Thoracic aorta (tissue), 2 donors: ENCODE measurements around the gene MAML2. TPM values are rescaled to one million over a fixed set of nuclear protein-coding genes. Genes with fewer than 3 reads are reported as not detected.

ENCODE experiments used
- ATAC-seq: fragments of 150-250 bp; one replicate; pipeline ENCODE4 v1.8.0; 2017; ENCODE audit warnings: low read depth; ENCODE audit not compliant: insufficient number of reproducible peaks, low FRiP score
- DNase-seq: peaks from one replicate; pipeline ENCODE4 v3.0.0-alpha.2; 2020; ENCODE audit warnings: low spot score
- H3K27ac ChIP-seq, 2 donors: fragments of 200-600 bp; sonication (generic); 1 replicate in 1 of 2; 2 replicates in 1 of 2; pipeline ENCODE4 v1.5.1; 2016; ENCODE audit warnings: mild to moderate bottlenecking in 2 of 2, moderate library complexity in 2 of 2
- H3K27me3 ChIP-seq: fragments of 200-600 bp; sonication (generic); replicated peaks from 2 replicates; pipeline ENCODE4 v1.6.0; 2016; ENCODE audit warnings: mild to moderate bottlenecking; ENCODE audit not compliant: insufficient read depth
- H3K36me3 ChIP-seq: fragments of 200-600 bp; sonication (generic); one replicate; pipeline ENCODE4 v1.5.1; 2016
- H3K4me1 ChIP-seq, 2 donors: fragments of 200-600 bp; sonication (generic); 1 replicate in 1 of 2; 2 replicates in 1 of 2; pipeline versions ENCODE4 v1.5.1 to v1.6.0; 2016; ENCODE audit warnings: low read depth in 2 of 2, mild to moderate bottlenecking in 1 of 2; ENCODE audit not compliant: control insufficient read depth in 1 of 2
- H3K4me3 ChIP-seq: fragments of 200-600 bp; sonication (generic); 2 replicates; pipeline ENCODE4 v1.5.1; 2016; ENCODE audit warnings: mild to moderate bottlenecking
- H3K9me3 ChIP-seq: fragments of 200-600 bp; sonication (generic); 2 replicates; pipeline ENCODE4 v1.5.1; 2016
- total RNA-seq, 2 donors: library from RNA; depleted of rRNA; stranded (reverse); fragments of >200 nt; gene quantifications; one replicate each; pipeline versions ENCODE4 v1.1.0 to v1.2.3, GENCODE V29; 2016
- TF ChIP-seq, protein P1 (sequence below): fragments of 200-600 bp; sonication (generic); IDR thresholded peaks from one replicate; pipeline ENCODE4 v1.5.1; 2019; ENCODE audit warnings: antibody characterized with exemption

Gene MAML2
- total RNA-seq, 2 donors from 2014 or later, result 23.4 to 29.6 TPM

DNA sequence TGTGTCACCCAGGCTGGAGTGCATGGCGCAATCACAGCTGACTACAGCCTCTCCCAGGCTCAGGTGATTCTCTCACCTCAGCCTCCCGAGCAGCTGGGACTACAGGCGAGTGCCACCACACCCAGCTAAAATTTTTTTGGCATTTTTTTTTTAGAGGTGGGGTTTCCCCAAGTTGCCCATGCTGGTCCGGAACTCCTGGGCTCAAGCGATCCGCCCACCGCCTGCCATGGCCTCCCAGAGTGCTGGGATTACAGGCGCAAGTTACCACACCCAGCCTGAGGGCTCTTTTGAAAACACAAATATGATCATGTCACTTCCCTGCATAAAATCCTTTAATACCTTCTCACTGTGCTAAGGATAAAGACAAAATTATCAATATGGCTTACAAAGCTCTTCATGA, 88.1 kb downstream of the MAML2 start:
- Histone ChIP-seq H3K27ac (peak overlapping the region in 1 of 2 donors; percentile 57), H3K36me3 (no peaks in the 10 kb centered on the region), H3K4me1 (peaks cover 42 to 53% of the 10 kb centered on the region in 2 donors), H3K27me3 (no peaks in the 10 kb centered on the region), H3K4me3 (peak overlapping the region; percentile 53), H3K9me3 (no peaks in the 10 kb centered on the region)
- ATAC-seq, result no peak
- no peak for DNase-seq
- TF ChIP-seq, protein P1, sequence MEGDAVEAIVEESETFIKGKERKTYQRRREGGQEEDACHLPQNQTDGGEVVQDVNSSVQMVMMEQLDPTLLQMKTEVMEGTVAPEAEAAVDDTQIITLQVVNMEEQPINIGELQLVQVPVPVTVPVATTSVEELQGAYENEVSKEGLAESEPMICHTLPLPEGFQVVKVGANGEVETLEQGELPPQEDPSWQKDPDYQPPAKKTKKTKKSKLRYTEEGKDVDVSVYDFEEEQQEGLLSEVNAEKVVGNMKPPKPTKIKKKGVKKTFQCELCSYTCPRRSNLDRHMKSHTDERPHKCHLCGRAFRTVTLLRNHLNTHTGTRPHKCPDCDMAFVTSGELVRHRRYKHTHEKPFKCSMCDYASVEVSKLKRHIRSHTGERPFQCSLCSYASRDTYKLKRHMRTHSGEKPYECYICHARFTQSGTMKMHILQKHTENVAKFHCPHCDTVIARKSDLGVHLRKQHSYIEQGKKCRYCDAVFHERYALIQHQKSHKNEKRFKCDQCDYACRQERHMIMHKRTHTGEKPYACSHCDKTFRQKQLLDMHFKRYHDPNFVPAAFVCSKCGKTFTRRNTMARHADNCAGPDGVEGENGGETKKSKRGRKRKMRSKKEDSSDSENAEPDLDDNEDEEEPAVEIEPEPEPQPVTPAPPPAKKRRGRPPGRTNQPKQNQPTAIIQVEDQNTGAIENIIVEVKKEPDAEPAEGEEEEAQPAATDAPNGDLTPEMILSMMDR, result no peak

DNA sequence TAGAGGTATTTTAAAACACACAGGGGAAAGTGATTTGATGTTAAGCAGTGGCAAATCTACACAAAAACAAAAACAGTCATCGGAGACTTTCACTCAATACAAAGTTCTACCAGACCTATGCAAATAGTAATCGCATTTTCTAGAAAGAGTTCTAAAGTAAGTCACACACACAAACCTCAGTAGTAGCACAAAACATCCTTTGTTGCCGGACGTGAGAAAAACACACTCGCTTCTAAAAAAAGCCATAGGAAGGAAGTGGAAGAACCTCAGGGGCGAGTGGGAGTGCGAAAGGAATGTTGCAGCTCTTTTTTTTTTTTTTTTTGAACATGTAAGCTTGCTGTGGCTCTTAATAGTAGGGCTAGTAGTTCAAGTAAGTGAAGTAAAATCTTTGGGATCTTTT, 88.9 kb downstream of the MAML2 start:
- peaks cover 40 to 45% of the 10 kb centered on the region in 2 donors for H3K4me1 ChIP-seq
- no peaks in the 10 kb centered on the region for H3K36me3 ChIP-seq
- peak overlapping the region in 1 of 2 donors; percentile 57 for H3K27ac ChIP-seq
- H3K9me3 ChIP-seq, result no peaks in the 10 kb centered on the region
- DNase-seq (no peak), ATAC-seq (no peak)
- peak overlapping the region; percentile 53 for H3K4me3 ChIP-seq
- TF ChIP-seq, protein P1, result no peak
- H3K27me3 ChIP-seq, result no peaks in the 10 kb centered on the region

DNA sequence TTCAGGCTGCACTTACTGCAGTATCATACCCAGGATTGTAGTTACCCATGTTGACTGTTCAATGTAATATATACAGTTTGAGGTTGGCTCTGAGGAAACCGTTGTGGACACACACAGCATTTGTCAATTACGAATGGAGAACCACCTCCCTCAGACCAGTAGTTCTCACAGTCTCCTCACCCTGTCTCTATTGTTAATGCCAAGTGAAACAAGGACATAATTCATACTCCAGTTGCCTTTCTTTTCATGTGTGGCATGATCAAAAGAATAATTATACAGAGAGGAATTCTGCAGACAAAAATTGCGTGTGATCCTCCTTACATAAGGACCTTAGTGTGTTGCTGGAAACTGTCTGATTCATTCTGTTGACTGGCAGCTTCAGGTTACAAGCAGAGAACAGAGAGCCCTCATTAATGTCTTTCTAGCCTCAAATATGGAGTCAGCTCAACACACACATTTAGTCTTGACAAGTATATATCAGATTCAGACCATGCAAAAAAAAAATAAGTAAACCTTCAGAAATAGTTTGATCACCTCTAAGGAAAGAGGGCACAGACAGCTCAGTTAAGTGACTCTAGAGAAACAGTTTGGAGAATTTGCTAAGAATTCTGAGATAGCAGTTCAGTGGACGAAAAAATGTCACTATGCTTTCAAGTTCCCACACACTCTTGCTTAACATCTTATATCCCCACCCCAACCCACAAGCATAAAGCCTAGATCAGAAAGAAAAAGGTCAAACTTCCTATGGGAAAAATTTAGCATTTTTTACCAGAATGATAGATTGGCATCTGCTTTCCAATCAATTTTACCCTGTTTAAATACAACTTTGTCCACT, 96.1 kb downstream of the MAML2 start:
- ATAC-seq (no peak), DNase-seq (no peak)
- Histone ChIP-seq H3K9me3 (no peaks in the 10 kb centered on the region), H3K27ac (peak overlapping the region; percentile 51 to 63), H3K4me3 (no peak overlapping the region), H3K4me1 (peaks cover 18 to 26% of the 10 kb centered on the region in 2 donors), H3K27me3 (no peaks in the 10 kb centered on the region), H3K36me3 (no peaks in the 10 kb centered on the region)
- TF ChIP-seq, protein P1, result no peak

DNA sequence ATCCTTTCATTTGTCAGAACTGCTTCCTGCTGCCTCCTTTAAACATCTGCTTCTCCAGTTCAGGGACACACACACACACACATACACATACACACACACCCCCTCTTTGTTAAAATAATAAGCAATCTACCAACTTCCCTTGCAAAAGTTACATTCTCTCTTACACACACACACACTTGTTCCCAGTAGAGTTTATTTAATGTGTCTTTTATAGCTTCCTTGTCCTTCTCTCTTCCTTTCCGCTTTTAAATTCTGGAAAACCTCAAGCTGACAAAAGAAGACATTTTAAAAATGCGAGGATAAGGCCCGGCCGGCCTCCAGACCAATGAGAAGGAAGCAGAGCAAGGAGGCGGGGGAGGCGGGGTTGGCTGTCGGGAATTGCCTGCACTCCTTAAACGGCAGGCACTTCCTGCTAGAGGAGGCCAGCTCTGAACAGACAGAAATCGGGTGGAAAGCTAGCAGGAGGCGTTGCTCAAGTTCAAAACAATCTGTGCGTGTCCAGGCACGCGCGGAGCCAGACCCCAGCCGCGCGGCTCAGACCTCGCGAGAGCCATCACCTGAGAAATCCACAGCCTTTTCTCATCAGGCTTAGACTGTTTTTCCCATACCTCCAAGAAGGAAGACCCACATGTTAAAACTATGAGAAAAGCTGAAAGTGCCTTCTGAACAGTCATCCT, 99.9 kb downstream of the MAML2 start:
- Histone ChIP-seq H3K4me1 (peaks cover 20 to 42% of the 10 kb centered on the region in 2 donors), H3K27me3 (no peaks in the 10 kb centered on the region), H3K9me3 (no peaks in the 10 kb centered on the region), H3K27ac (peak overlapping the region; percentile 88 to 91), H3K4me3 (peak overlapping the region; percentile 75), H3K36me3 (no peaks in the 10 kb centered on the region)
- DNase-seq (peak; percentile 85), ATAC-seq (peak; percentile 98)
- TF ChIP-seq, protein P1, result no peak

DNA sequence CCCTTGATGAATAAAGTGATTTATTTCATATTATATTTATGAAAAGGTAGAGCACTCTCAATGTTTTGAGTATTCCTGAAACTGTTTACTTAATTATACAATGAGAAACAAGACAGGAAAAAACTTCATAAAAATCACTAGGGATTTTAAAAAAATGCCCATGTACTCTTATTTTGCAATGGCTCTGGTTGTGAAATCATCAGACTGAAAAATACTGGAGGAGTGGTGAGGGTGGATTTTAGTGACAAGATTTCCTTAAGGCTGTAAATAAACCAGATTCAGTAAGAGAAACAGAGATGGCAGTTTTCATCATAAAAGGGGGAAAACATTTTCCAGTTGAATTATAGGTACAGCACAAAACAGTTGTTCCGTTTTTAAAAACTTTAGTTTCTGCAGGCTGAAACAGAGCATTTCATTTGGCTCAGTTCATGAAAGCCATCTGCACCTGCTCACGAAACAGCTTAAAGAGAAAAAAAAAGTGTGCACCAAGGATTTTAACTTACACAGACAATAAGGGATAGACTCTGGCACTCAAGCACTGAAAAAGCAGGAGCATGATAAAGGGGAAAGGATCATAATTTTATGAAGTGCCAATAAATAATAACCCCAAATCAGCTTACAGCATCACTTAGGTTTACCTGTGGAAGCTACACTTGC, 100.7 kb downstream of the MAML2 start:
- DNase-seq (no peak), ATAC-seq (no peak)
- Histone ChIP-seq H3K36me3 (no peaks in the 10 kb centered on the region), H3K27me3 (no peaks in the 10 kb centered on the region), H3K4me1 (peaks cover 20 to 45% of the 10 kb centered on the region in 2 donors), H3K27ac (peak overlapping the region; percentile 88 to 91), H3K9me3 (no peaks in the 10 kb centered on the region), H3K4me3 (peak overlapping the region; percentile 75)
- TF ChIP-seq, protein P1, result no peak
